Heart right ventricle (tissue), 16 donors: Measurements from ENCODE around the gene TIMM17B. TPM values are rescaled to one million over a fixed set of nuclear protein-coding genes. Genes with fewer than 3 reads are reported as not detected.

Experiments
- ATAC-seq, 8 donors: fragments of 200-7000 bp; cut with Tn5 transposase; one replicate each; pipeline ENCODE4 v1.9.1; 2020; ENCODE audit warnings: mild to moderate bottlenecking in 8 of 8, moderate library complexity in 8 of 8, moderate number of reproducible peaks in 1 of 8
- DNase-seq, 2 donors: peaks; one replicate each; pipeline ENCODE4 v3.0.0-alpha.2; 2020
- H3K27ac ChIP-seq, 10 donors: fragments of 200-600 bp; sonication (generic) in 2 of 10; one replicate each; pipeline versions ENCODE4 v1.5.0 to v1.8.0; 2020 to 2022; ENCODE audit warnings: mild to moderate bottlenecking in 3 of 10
- H3K27me3 ChIP-seq, 7 donors: fragments of 200-600 bp; one replicate each; pipeline ENCODE4 v1.8.0; 2021 to 2022; ENCODE audit warnings: mild to moderate bottlenecking in 2 of 7
- H3K36me3 ChIP-seq, 9 donors: fragments of 200-600 bp; sonication (generic) in 1 of 9; one replicate each; pipeline versions ENCODE4 v1.5.0 to v1.8.0; 2020 to 2022; ENCODE audit warnings: mild to moderate bottlenecking in 2 of 9
- H3K4me1 ChIP-seq, 9 donors: fragments of 200-600 bp; sonication (generic) in 1 of 9; one replicate each; pipeline versions ENCODE4 v1.5.0 to v1.8.0; 2020 to 2022; ENCODE audit warnings: mild to moderate bottlenecking in 4 of 9
- H3K4me3 ChIP-seq, 10 donors: fragments of 200-600 bp; sonication (generic) in 2 of 10; one replicate each; pipeline versions ENCODE4 v1.5.0 to v1.8.0; 2020 to 2022; ENCODE audit warnings: mild to moderate bottlenecking in 7 of 10, moderate library complexity in 2 of 10
- H3K9me3 ChIP-seq, 11 donors: fragments of 200-600 bp in 10 of 11; sonication (generic) in 2 of 11; one replicate each; pipeline versions ENCODE4 v1.5.0 to v1.8.0; 2013 to 2022; ENCODE audit warnings: mild to moderate bottlenecking in 2 of 11, control low read depth in 1 of 11, moderate library complexity in 1 of 11
- WGBS, 2 donors: extraction: QIAGEN DNeasy Blood & Tissue Kit; methylation state at CpG; one replicate each; pipeline ENCODE4 v1.1.7; 2013; ENCODE audit warnings: inconsistent platforms in 1 of 2; 5-methylcytosine and 5-hydroxymethylcytosine counted together
- intact Hi-C, 10 donors: fragments of 100-400 bp; cut with DNase I; formaldehyde crosslinking; loops; one replicate each; pipeline versions ENCODE4 v1.11.1 to v1.14.2; 2022
- long read RNA-seq, 3 donors: library from polyadenylated mRNA; unstranded; transcript quantifications; one replicate each; pipeline ENCODE4 v2.0.0, GENCODE V29; 2020 to 2021
- polyA plus RNA-seq, 2 donors: library from polyadenylated mRNA; stranded (reverse); fragments of 200-250 nt; gene quantifications; one replicate each; pipeline ENCODE4 v1.2.3, GENCODE V29; 2013
- total RNA-seq, 10 donors: library from RNA; stranded (reverse); fragmentation: NEBNext Ultra II Directional in 3 of 10; extraction: Animal tissue kit (Norgen Biotek cat#: 25700) in 3 of 10; gene quantifications; one replicate each; pipeline versions ENCODE4 v1.2.1 to v1.2.4, GENCODE V29; 2021 to 2023
- TF ChIP-seq, protein P1 (sequence below), 9 donors: fragments of 200-600 bp; sonication (generic) in 2 of 9; IDR thresholded peaks; one replicate each; pipeline versions ENCODE4 v1.5.0 to v1.8.0; 2021 to 2022; ENCODE audit warnings: antibody characterized with exemption in 9 of 9, mild to moderate bottlenecking in 5 of 9, moderate library complexity in 1 of 9
- donor health status: Arrhythmogenic right ventricular cardiomyopathy.
- donor health status: ischemic (EF 13 %, LVEDD 7.1; RV severe dilation, severe dysfunction).
- donor health status: healthy with polysubstance abuse.
- donor health status: DM: no; HTN: yes; CAD: no.
- donor health status: DM: no; HTN: no; CAD: no.
- donor health status: ischemic (EF 25% LVEDD 6.9; RV normal size, moderate dysfunction).
- donor health status: ischemic (EF 25% LVEDD 5.7; RV mildly dilated, moderate dysfunction).
- donor health status: healthy.
- donor health status: DM: yes; HTN: yes; CAD: no.
- donor health status: Ischemic cardiomyopathy.
- donor health status: ischemic (EF 35%, LVEDD 5.7; RV mildly dilated, moderate dysfunction).
- donor health status: nonischemic (EF 11% LVEDD 7.7; RV severe dilation, severe dysfunction).
- donor health status: DM: yes; HTN: yes; CAD: no.
- donor health status: PGD.
- donor health status: ischemic (EF 29% LVEDD 5.4; RV normal size, mild dysfunction).
- donor health status: nonischemic (EF 23%, LVEDD 6.1; RV moderate dilation, normal function).

Gene TIMM17B
- 10 to 100 TPM; 58.3 to 73.4 (median 64.7) TPM for total RNA-seq
- polyA plus RNA-seq = 100 to 1,000 TPM in 1 of 2 donors, 10 to 100 TPM in 1; 75.1 to 100 TPM
- long read RNA-seq, donor 1, partial matches to known transcripts = 41 of 45 reads
- long read RNA-seq, donor 1, other reads (novel, unspliced or antisense) = 1 of 45 reads
- long read RNA-seq, donor 2, partial matches to known transcripts = 39 of 45 reads
- long read RNA-seq, donor 2, other reads (novel, unspliced or antisense) = 2 of 45 reads
- long read RNA-seq, donor 3, partial matches to known transcripts = 13 of 20 reads
- long read RNA-seq, donor 3, other reads (novel, unspliced or antisense) = 3 of 20 reads

DNA sequence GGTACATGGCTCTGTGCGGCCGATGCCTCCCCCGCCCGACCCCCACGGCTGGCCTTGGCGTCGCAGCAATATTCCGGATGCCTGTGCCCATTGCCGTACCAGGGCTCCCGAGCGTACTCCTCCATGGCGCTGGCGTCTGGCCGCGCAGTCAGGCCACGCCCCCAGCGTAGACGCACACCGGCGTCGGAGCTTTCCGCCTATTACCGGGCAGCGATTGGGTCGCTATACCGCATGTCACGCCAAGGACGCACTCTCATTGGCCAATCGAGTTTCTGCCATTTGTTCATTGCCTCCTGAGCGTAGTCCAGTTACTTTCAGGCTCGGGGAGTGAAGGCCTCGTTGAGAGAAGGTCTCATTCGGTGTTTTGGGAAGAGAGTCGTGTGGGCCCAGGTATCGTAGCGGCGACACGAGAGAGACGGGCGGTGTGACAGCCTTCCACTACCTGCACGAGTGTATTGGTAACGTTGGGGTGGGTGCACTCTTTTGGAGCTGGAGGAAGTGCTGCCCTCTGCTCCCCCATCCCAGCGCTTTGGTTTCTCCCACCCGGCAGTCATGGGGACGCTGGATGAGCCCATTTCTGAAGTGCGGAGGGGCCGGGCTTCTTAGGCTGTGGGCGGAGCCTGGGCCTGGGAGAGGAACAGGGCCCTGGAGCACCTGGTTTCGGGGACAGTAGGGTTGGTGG, at the start of gene TIMM17B, which contains the start of gene PQBP1:
Gene TIMM17B, minus strand, starts transcription at position 144 of the 682 bp plus-strand sequence. Its CDS starts 19 bp downstream, at position 125.
Gene PQBP1, plus strand, starts transcription at position 306 of the 682 bp plus-strand sequence. CDS start 580 bp downstream, outside the sequence.
- DNase-seq (peak; percentile 86 to 91), ATAC-seq (peak; percentile 95 to 98 (median 97))
- H3K27ac ChIP-seq = peak within 1 kb of the TSS; percentile 87 to 97 (median 94)
- no peaks in the 10 kb centered on the region for H3K27me3 ChIP-seq
- peak within 1 kb of the TSS; percentile 56 to 85 (median 74) for H3K4me3 ChIP-seq
- H3K36me3 ChIP-seq = peaks cover 0 to 56% (median 0%) of the 10 kb centered on the region in 9 donors
- peaks cover 0 to 17% (median 0%) of the 10 kb centered on the region in 11 donors for H3K9me3 ChIP-seq
- peaks cover 0 to 24% (median 5%) of the 10 kb centered on the region in 9 donors for H3K4me1 ChIP-seq
- TF ChIP-seq, protein P1, sequence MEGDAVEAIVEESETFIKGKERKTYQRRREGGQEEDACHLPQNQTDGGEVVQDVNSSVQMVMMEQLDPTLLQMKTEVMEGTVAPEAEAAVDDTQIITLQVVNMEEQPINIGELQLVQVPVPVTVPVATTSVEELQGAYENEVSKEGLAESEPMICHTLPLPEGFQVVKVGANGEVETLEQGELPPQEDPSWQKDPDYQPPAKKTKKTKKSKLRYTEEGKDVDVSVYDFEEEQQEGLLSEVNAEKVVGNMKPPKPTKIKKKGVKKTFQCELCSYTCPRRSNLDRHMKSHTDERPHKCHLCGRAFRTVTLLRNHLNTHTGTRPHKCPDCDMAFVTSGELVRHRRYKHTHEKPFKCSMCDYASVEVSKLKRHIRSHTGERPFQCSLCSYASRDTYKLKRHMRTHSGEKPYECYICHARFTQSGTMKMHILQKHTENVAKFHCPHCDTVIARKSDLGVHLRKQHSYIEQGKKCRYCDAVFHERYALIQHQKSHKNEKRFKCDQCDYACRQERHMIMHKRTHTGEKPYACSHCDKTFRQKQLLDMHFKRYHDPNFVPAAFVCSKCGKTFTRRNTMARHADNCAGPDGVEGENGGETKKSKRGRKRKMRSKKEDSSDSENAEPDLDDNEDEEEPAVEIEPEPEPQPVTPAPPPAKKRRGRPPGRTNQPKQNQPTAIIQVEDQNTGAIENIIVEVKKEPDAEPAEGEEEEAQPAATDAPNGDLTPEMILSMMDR (IDR thresholded peaks at IDR 0.05) = no peak
- WGBS, 2 donors = 0% methylated on average over 44 to 49 of the region's 49 CpGs
- intact Hi-C loops = loop anchor here in 2 of 10 donors (5.0 to 10.0 kb wide), 2 partner anchors 95 to 253 kb away; partner anchors contain the start of gene HDAC6 (in 2 of the 2)

GRCh38 chrX:48945517-48946348, 48.2 kb upstream of the TIMM17B start:
- TF ChIP-seq, protein P1 (IDR thresholded peaks at IDR 0.05) = peak; percentile 30 to 84 (median 66)
- peak in 5 of 8 donors; percentile 37 to 69 (median 66) for ATAC-seq
- H3K27me3 ChIP-seq = no peaks in the 10 kb centered on the region
- peak; percentile 29 to 37 for DNase-seq
- H3K4me1 ChIP-seq = peaks cover 0 to 22% (median 11%) of the 10 kb centered on the region in 9 donors
- 50 to 58% methylated on average over 8 of the region's 8 CpGs for WGBS, 2 donors
- H3K27ac ChIP-seq = no peak overlapping the region
- peaks cover 0 to 26% (median 0%) of the 10 kb centered on the region in 9 donors for H3K36me3 ChIP-seq
- H3K9me3 ChIP-seq = no peaks in the 10 kb centered on the region
- intact Hi-C loops = loop anchor here in 1 of 10 donors (5.0 kb wide), 1 partner anchor 298 kb away; no protein-coding TSS in a partner anchor
- H3K4me3 ChIP-seq = no peak overlapping the region

- DNase-seq (no peak), ATAC-seq (no peak)
- Histone ChIP-seq H3K9me3 (no peaks in the 10 kb centered on the region), H3K4me1 (peaks cover 0 to 43% (median 25%) of the 10 kb centered on the region in 9 donors), H3K4me3 (no peak overlapping the region), H3K36me3 (peaks cover 0 to 27% (median 0%) of the 10 kb centered on the region in 9 donors), H3K27ac (peak overlapping the region in 1 of 10 donors; percentile 34), H3K27me3 (no peaks in the 10 kb centered on the region)
- TF ChIP-seq, protein P1 (IDR thresholded peaks at IDR 0.05) = no peak
- WGBS, 2 donors = 70 to 91% methylated on average over 2 of the region's 2 CpGs
- intact Hi-C loops = no loop called here
Observed at GRCh38 chrX:48942895-48943294, 45.3 kb upstream of the TIMM17B start.
